Activated CD4-positive, alpha-beta memory T cell treated with anti-CD3 and anti-CD28 coated beads, Interleukin-2, amount 10 ng/mL, durations not matched to agents 7 days and 5 days (primary cell): ENCODE results near the gene EYS. TPM values are rescaled to one million over a fixed set of nuclear protein-coding genes. Genes with fewer than 3 reads are reported as not detected.
"Not testable (repeated sequence)": the region's sequence is repeated elsewhere in the genome, so short reads cannot be mapped to it uniquely, and the experiment has no call there.

Experiments
- CTCF ChIA-PET: fragments of 350-600 bp; sonication (Branson Sonifier 250); formaldehyde crosslinking; loops from one replicate; lab custom pipeline; 2021; ENCODE audit warnings: antibody characterized with exemption, inconsistent platforms; lab: Charles Lee
- POLR2A ChIA-PET: fragments of 350-600 bp; sonication (Branson Sonifier 250); formaldehyde crosslinking; loops from one replicate; lab custom pipeline; 2021; ENCODE audit warnings: antibody characterized with exemption; lab: Charles Lee
- DNase-seq: peaks from one replicate; pipeline ENCODE4 v3.0.0-alpha.2; 2020
- H3K27ac Mint-ChIP-seq: one replicate; pipeline ENCODE4 v1.8.0; 2021; ENCODE audit warnings: mild to moderate bottlenecking, mixed read lengths
- H3K27me3 Mint-ChIP-seq: one replicate; pipeline ENCODE4 v1.8.0; 2021; ENCODE audit warnings: mixed read lengths
- H3K36me3 Mint-ChIP-seq: one replicate; pipeline ENCODE4 v1.8.0; 2021; ENCODE audit warnings: low read depth, mixed read lengths
- H3K4me1 Mint-ChIP-seq: one replicate; pipeline ENCODE4 v1.8.0; 2021; ENCODE audit warnings: mixed read lengths
- H3K4me3 Mint-ChIP-seq: one replicate; pipeline ENCODE4 v1.8.0; 2021; ENCODE audit warnings: mild to moderate bottlenecking, mixed read lengths
- H3K9me3 Mint-ChIP-seq: one replicate; pipeline ENCODE4 v1.8.0; 2021; ENCODE audit warnings: mixed read lengths
- total RNA-seq, 2 experiments: library from RNA; stranded (reverse); gene quantifications; one replicate each; pipeline ENCODE4 v1.2.3, GENCODE V29; 2021

Gene EYS
- total RNA-seq, 2 experiments from 2014 or later, result not detected

GRCh38 chr6:63740709-63741108 is 1966.3 kb downstream of the EYS start:
- Mint-ChIP-seq H3K9me3 (peaks cover 1% of the 10 kb centered on the region), H3K4me1 (no peaks in the 10 kb centered on the region), H3K27me3 (no peaks in the 10 kb centered on the region), H3K36me3 (no peaks in the 10 kb centered on the region), H3K27ac (no peak overlapping the region), H3K4me3 (no peak overlapping the region)
- DNase-seq, result no peak
- POLR2A ChIA-PET, result no interaction called here
- CTCF ChIA-PET, result interaction anchor here (2.6 kb wide), 1 partner anchor 142 kb away, joined by 7 read pairs; no protein-coding TSS in a partner anchor

GRCh38 chr6:63739094-63739687 is 1967.8 kb downstream of the EYS start:
- ChIA-PET CTCF (no interaction called here), POLR2A (interaction anchor here (0.6 kb wide), 1 partner anchor 40 kb away, joined by 3 read pairs; no protein-coding TSS in a partner anchor)
- no peak for DNase-seq
- Mint-ChIP-seq H3K27ac (no peak overlapping the region), H3K9me3 (peaks cover 6% of the 10 kb centered on the region), H3K4me1 (no peaks in the 10 kb centered on the region), H3K4me3 (no peak overlapping the region), H3K27me3 (no peaks in the 10 kb centered on the region), H3K36me3 (peaks cover 3% of the 10 kb centered on the region)

- H3K4me3 Mint-ChIP-seq, H3K9me3 Mint-ChIP-seq, H3K27ac Mint-ChIP-seq, CTCF ChIA-PET, H3K4me1 Mint-ChIP-seq, H3K36me3 Mint-ChIP-seq, POLR2A ChIA-PET, DNase-seq, H3K27me3 Mint-ChIP-seq: not testable (repeated sequence)
These were observed 1968.8 kb downstream of the EYS start for GRCh38 chr6:63738190-63738589.

GRCh38 chr6:63734923-63735322 is 1972.1 kb downstream of the EYS start:
- Mint-ChIP-seq H3K27ac (no peak overlapping the region), H3K27me3 (no peaks in the 10 kb centered on the region), H3K4me1 (no peaks in the 10 kb centered on the region), H3K9me3 (peaks cover 6% of the 10 kb centered on the region), H3K4me3 (no peak overlapping the region), H3K36me3 (peaks cover 3% of the 10 kb centered on the region)
- no peak for DNase-seq
- CTCF ChIA-PET, result no interaction called here
- POLR2A ChIA-PET, result no interaction called here

- no peak overlapping the region for H3K27ac Mint-ChIP-seq
- CTCF ChIA-PET, result no interaction called here
These were observed 1974.7 kb downstream of the EYS start for GRCh38 chr6:63732336-63732735.

GRCh38 chr6:63731930-63732329 is 1975.1 kb downstream of the EYS start:
- Mint-ChIP-seq H3K27ac (no peak overlapping the region), H3K9me3 (peaks cover 6% of the 10 kb centered on the region), H3K4me3 (no peak overlapping the region), H3K27me3 (no peaks in the 10 kb centered on the region), H3K36me3 (peaks cover 3% of the 10 kb centered on the region), H3K4me1 (no peaks in the 10 kb centered on the region)
- no peak for DNase-seq
- ChIA-PET POLR2A (interaction anchor here (1.0 kb wide), 1 partner anchor 17 kb away, joined by 3 read pairs; no protein-coding TSS in a partner anchor), CTCF (no interaction called here)

More at GRCh38 chr6:63732336-63732735, 1974.7 kb downstream of the EYS start:
- no peaks in the 10 kb centered on the region for H3K4me1 Mint-ChIP-seq
- H3K4me3 Mint-ChIP-seq, result no peak overlapping the region
- POLR2A ChIA-PET, result interaction anchor here (1.0 kb wide), 1 partner anchor 17 kb away, joined by 3 read pairs; no protein-coding TSS in a partner anchor
- no peak for DNase-seq
- H3K27me3 Mint-ChIP-seq, result no peaks in the 10 kb centered on the region
- H3K9me3 Mint-ChIP-seq, result peaks cover 6% of the 10 kb centered on the region
- H3K36me3 Mint-ChIP-seq, result peaks cover 3% of the 10 kb centered on the region

GRCh38 chr6:63730311-63730710 is 1976.7 kb downstream of the EYS start:
- Mint-ChIP-seq H3K4me3 (no peak overlapping the region), H3K27me3 (no peaks in the 10 kb centered on the region), H3K27ac (no peak overlapping the region), H3K4me1 (no peaks in the 10 kb centered on the region), H3K9me3 (peaks cover 1% of the 10 kb centered on the region), H3K36me3 (peaks cover 1% of the 10 kb centered on the region)
- DNase-seq, result no peak
- ChIA-PET CTCF (no interaction called here), POLR2A (no interaction called here)

- H3K27ac Mint-ChIP-seq, result no peak overlapping the region
- CTCF ChIA-PET, result no interaction called here
- POLR2A ChIA-PET, result no interaction called here
These were observed 1982.3 kb downstream of the EYS start for GRCh38 chr6:63724721-63725120.

GRCh38 chr6:63721181-63721580 is 1985.8 kb downstream of the EYS start:
- Mint-ChIP-seq H3K9me3 (no peaks in the 10 kb centered on the region), H3K27ac (no peak overlapping the region), H3K27me3 (no peaks in the 10 kb centered on the region), H3K36me3 (no peaks in the 10 kb centered on the region), H3K4me3 (no peak overlapping the region), H3K4me1 (no peaks in the 10 kb centered on the region)
- no peak for DNase-seq
- ChIA-PET CTCF (no interaction called here), POLR2A (no interaction called here)

More at GRCh38 chr6:63724721-63725120, 1982.3 kb downstream of the EYS start:
- Mint-ChIP-seq H3K27me3 (no peaks in the 10 kb centered on the region), H3K4me3 (no peak overlapping the region), H3K4me1 (no peaks in the 10 kb centered on the region), H3K36me3 (no peaks in the 10 kb centered on the region), H3K9me3 (no peaks in the 10 kb centered on the region)
- no peak for DNase-seq

- POLR2A ChIA-PET, result no interaction called here
- Mint-ChIP-seq H3K9me3 (no peaks in the 10 kb centered on the region), H3K4me3 (no peak overlapping the region), H3K27me3 (no peaks in the 10 kb centered on the region), H3K36me3 (peaks cover 25% of the 10 kb centered on the region), H3K4me1 (peaks cover 4% of the 10 kb centered on the region), H3K27ac (no peak overlapping the region)
- DNase-seq, result no peak
- CTCF ChIA-PET, result no interaction called here
These were observed 1990.9 kb downstream of the EYS start for GRCh38 chr6:63716169-63716568.

- peaks cover 4% of the 10 kb centered on the region for H3K4me1 Mint-ChIP-seq
- CTCF ChIA-PET, result no interaction called here
- no peak for DNase-seq
- H3K27ac Mint-ChIP-seq, result no peak overlapping the region
- peaks cover 41% of the 10 kb centered on the region for H3K36me3 Mint-ChIP-seq
- POLR2A ChIA-PET, result no interaction called here
- H3K27me3 Mint-ChIP-seq, result no peaks in the 10 kb centered on the region
- no peak overlapping the region for H3K4me3 Mint-ChIP-seq
- H3K9me3 Mint-ChIP-seq, result no peaks in the 10 kb centered on the region
These were observed 1992.9 kb downstream of the EYS start for GRCh38 chr6:63714091-63714490.

- no peak overlapping the region for H3K27ac Mint-ChIP-seq
- H3K4me3 Mint-ChIP-seq, result no peak overlapping the region
- ChIA-PET CTCF (no interaction called here), POLR2A (no interaction called here)
- no peak for DNase-seq
- no peaks in the 10 kb centered on the region for H3K9me3 Mint-ChIP-seq
- H3K27me3 Mint-ChIP-seq, result no peaks in the 10 kb centered on the region
- H3K36me3 Mint-ChIP-seq, result peaks cover 44% of the 10 kb centered on the region
- peaks cover 4% of the 10 kb centered on the region for H3K4me1 Mint-ChIP-seq
These were observed 1993.7 kb downstream of the EYS start for GRCh38 chr6:63713332-63713731.

GRCh38 chr6:63709148-63709547 is 1997.9 kb downstream of the EYS start:
- no peaks in the 10 kb centered on the region for H3K9me3 Mint-ChIP-seq
- H3K4me1 Mint-ChIP-seq, result peaks cover 25% of the 10 kb centered on the region
- CTCF ChIA-PET, result no interaction called here
- no peak overlapping the region for H3K27ac Mint-ChIP-seq
- no peaks in the 10 kb centered on the region for H3K27me3 Mint-ChIP-seq
- POLR2A ChIA-PET, result no interaction called here
- no peak for DNase-seq
- H3K36me3 Mint-ChIP-seq, result peaks cover 72% of the 10 kb centered on the region
- no peak overlapping the region for H3K4me3 Mint-ChIP-seq

- POLR2A ChIA-PET, result no interaction called here
- Mint-ChIP-seq H3K27ac (no peak overlapping the region), H3K4me1 (peaks cover 25% of the 10 kb centered on the region), H3K27me3 (no peaks in the 10 kb centered on the region), H3K36me3 (peaks cover 73% of the 10 kb centered on the region), H3K9me3 (no peaks in the 10 kb centered on the region), H3K4me3 (no peak overlapping the region)
- CTCF ChIA-PET, result no interaction called here
- DNase-seq, result no peak
These were observed 1998.4 kb downstream of the EYS start for GRCh38 chr6:63708631-63709030.
